Stomach (tissue), 4 donors: ENCODE data around the gene NRG3.

Experiments used
- CTCF ChIP-seq, 7 experiments: fragments of 450-650 bp in 4 of 7; fragments of 200-600 bp in 3 of 7; sonication (generic) in 3 of 7; IDR thresholded peaks; one replicate each; pipeline ENCODE4 v1.5.1; 2016 to 2019; ENCODE audit warnings: antibody characterized with exemption in 7 of 7, control low read depth in 2 of 7, mild to moderate bottlenecking in 1 of 7
- EP300 ChIP-seq: sonication (generic); formaldehyde crosslinking; IDR thresholded peaks from one replicate; pipeline ENCODE4 v1.6.1; 2017; ENCODE audit warnings: antibody characterized with exemption
- POLR2A ChIP-seq, 4 donors: fragments of 450-650 bp; IDR thresholded peaks; one replicate each; pipeline ENCODE4 v1.6.1; 2016; ENCODE audit warnings: antibody characterized with exemption in 4 of 4, control low read depth in 2 of 4, mild to moderate bottlenecking in 1 of 4, moderate library complexity in 1 of 4

DNA sequence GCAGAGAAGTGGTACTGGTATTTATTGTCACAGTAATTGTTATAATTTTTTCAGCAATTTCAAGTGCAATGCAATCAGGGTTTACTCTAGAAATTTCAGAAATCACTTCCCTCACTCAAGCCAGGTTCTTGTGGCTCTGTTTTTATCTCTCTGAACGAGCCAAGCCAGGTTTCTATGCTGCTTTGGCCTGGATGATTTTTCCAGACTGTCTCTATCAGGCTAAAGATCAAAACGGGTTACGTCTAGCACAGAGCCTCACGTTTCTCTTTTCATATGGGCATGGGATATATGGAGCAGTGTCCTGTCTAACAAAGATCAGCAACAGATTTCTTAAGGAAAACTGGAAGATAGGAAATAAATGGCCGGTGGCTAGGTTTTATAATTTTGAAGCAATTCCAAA lies 1105.3 kb downstream of the NRG3 start:
- TF ChIP-seq CTCF (IDR thresholded peaks at IDR 0.05) (no peak), EP300 (no peak), POLR2A (IDR thresholded peaks at IDR 0.05) (no peak)
